Endothelial cell of umbilical vein (primary cell): ENCODE data around the gene NINJ2. TPM values are rescaled to one million over a fixed set of nuclear protein-coding genes. Genes with fewer than 3 reads are reported as not detected.

Experiments used
- BruUV-seq: library from RNA; stranded (reverse); fragments of 400-500 nt; replicated peaks from 2 replicates; lab custom pipeline; 2021; lab: Mats Ljungman, UMichigan
- CTCF ChIA-PET: fragments of 300-600, 350-600 bp; sonication (Branson Sonifier 250); formaldehyde crosslinking; loops from one replicate; lab custom pipeline; 2021; ENCODE audit warnings: antibody characterized with exemption, inconsistent platforms; lab: Charles Lee
- POLR2A ChIA-PET: fragments of 300-600, 350-600 bp; sonication (Branson Sonifier 250); formaldehyde crosslinking; loops from one replicate; lab custom pipeline; 2021; ENCODE audit warnings: antibody characterized with exemption, inconsistent platforms; lab: Charles Lee
- DNase-seq: peaks from one replicate; pipeline ENCODE4 v3.0.0-alpha.2; 2011; ENCODE audit warnings: low read depth, low spot score
- FAIRE-seq: peaks from 2 replicates; lab custom pipeline; 2011; peaks lifted over from hg19 to GRCh38; lab: Jason Lieb, UNC
- H2AFZ ChIP-seq: 2 replicates; pipeline ENCODE4 v1.6.0; 2012; ENCODE audit warnings: low read depth, low read length, control low read depth, inconsistent platforms
- H3K27ac ChIP-seq: 2 replicates; pipeline ENCODE4 v1.5.1; 2011; ENCODE audit warnings: low read depth, mild to moderate bottlenecking, control low read depth, low read length, moderate library complexity; ENCODE audit not compliant: insufficient read depth
- H3K27me3 ChIP-seq, 2 experiments: 2 replicates each; pipeline versions ENCODE4 v1.6.0 to v1.6.1; 2011; ENCODE audit warnings: low read length in 2 of 2, mixed read lengths in 1 of 2; ENCODE audit not compliant: control insufficient read depth in 2 of 2, insufficient read depth in 2 of 2
- H3K36me3 ChIP-seq, 2 experiments: 2 replicates in 1 of 2; 3 replicates in 1 of 2; pipeline ENCODE4 v1.5.1; 2011; ENCODE audit warnings: low read length in 2 of 2, mild to moderate bottlenecking in 1 of 2, moderate library complexity in 1 of 2; ENCODE audit not compliant: control insufficient read depth in 2 of 2, insufficient read depth in 2 of 2; ENCODE audit errors: extremely low read depth in 1 of 2
- H3K4me1 ChIP-seq: 3 replicates; pipeline ENCODE4 v1.5.1; 2011; ENCODE audit warnings: mild to moderate bottlenecking, low read length; ENCODE audit not compliant: control insufficient read depth, insufficient read depth; ENCODE audit errors: extremely low read depth
- H3K4me2 ChIP-seq: 2 replicates; pipeline ENCODE4 v1.6.1; 2011; ENCODE audit warnings: low read length, control low read depth, mixed read lengths; ENCODE audit not compliant: insufficient read depth
- H3K4me3 ChIP-seq, 3 experiments: fragments of 200-600 bp in 1 of 3; sonication (generic), shearing (Covaris generic) in 1 of 3; replicated peaks in 1 of 3; 2 replicates each; pipeline ENCODE4 v1.5.1; 2011 to 2016; ENCODE audit warnings: control low read depth in 3 of 3, low read length in 3 of 3, mild to moderate bottlenecking in 2 of 3, inconsistent platforms in 1 of 3, low read depth in 1 of 3, moderate library complexity in 1 of 3; ENCODE audit not compliant: insufficient read depth in 1 of 3
- H3K79me2 ChIP-seq: 2 replicates; pipeline ENCODE4 v1.6.0; 2012; ENCODE audit warnings: low read length, inconsistent platforms; ENCODE audit not compliant: control insufficient read depth, insufficient read depth
- H3K9ac ChIP-seq: replicated peaks from 2 replicates; pipeline ENCODE3; 2011; ENCODE audit warnings: low read length, control low read depth; ENCODE audit not compliant: insufficient read depth; ENCODE audit errors: extremely low read depth
- H3K9me1 ChIP-seq: replicated peaks from 3 replicates; pipeline ENCODE4 v1.6.0; 2011; ENCODE audit warnings: mild to moderate bottlenecking, low read length; ENCODE audit not compliant: control insufficient read depth, insufficient read depth; ENCODE audit errors: extremely low read depth
- H3K9me3 ChIP-seq: replicated peaks from 2 replicates; pipeline ENCODE4 v1.5.1; 2012; ENCODE audit warnings: low read length, inconsistent platforms; ENCODE audit not compliant: control insufficient read depth, insufficient read depth
- H4K20me1 ChIP-seq: replicated peaks from 2 replicates; pipeline ENCODE3; 2011; ENCODE audit warnings: mild to moderate bottlenecking, low read length; ENCODE audit not compliant: control insufficient read depth, insufficient read depth; ENCODE audit errors: extremely low read depth
- CTCF ChIP-seq, 2 donors: IDR thresholded peaks; 1 replicate in 1 of 2; 2 replicates in 1 of 2; pipeline ENCODE4 v1.5.1; 2011; ENCODE audit warnings: low read length in 2 of 2, mild to moderate bottlenecking in 2 of 2, moderate library complexity in 2 of 2, control low read depth in 1 of 2, inconsistent platforms in 1 of 2, low read depth in 1 of 2; ENCODE audit not compliant: insufficient read depth in 1 of 2; ENCODE audit errors: extremely low read depth in 1 of 2
- JUN ChIP-seq: IDR thresholded peaks from 2 replicates; pipeline ENCODE4 v1.6.1; 2011; ENCODE audit warnings: borderline replicate concordance, low read depth; ENCODE audit not compliant: insufficient read length, insufficient read depth
- MAX ChIP-seq: IDR thresholded peaks from 2 replicates; pipeline ENCODE4 v1.6.1; 2011; ENCODE audit not compliant: insufficient read depth, insufficient read length
- MYC ChIP-seq: IDR thresholded peaks from one replicate; pipeline ENCODE4 v1.6.1; 2011; ENCODE audit warnings: mild to moderate bottlenecking, low read depth, low read length
- POLR2AphosphoS5 ChIP-seq: IDR thresholded peaks from 2 replicates; pipeline ENCODE4 v1.6.1; 2012; ENCODE audit warnings: low read depth, mild to moderate bottlenecking, control low read depth, low read length, moderate library complexity; ENCODE audit not compliant: insufficient read depth
- dilution Hi-C: fragments of 300-500 bp; cut with MboI; formaldehyde crosslinking; loops from one replicate; pipeline ENCODE4 v1.15.0; 2019; ENCODE audit warnings: low sequenced_read_pairs; ENCODE audit not compliant: extremely low pct_ligation_motif_present
- intact Hi-C: fragments of 100-400 bp; cut with micrococcal nuclease; formaldehyde crosslinking; loops from one replicate; pipeline ENCODE4 v1.10.0; 2022
- polyA plus RNA-seq, 4 experiments: library from polyadenylated mRNA; depleted of rRNA in 3 of 4; stranded (reverse) in 3 of 4; unstranded in 1 of 4; fragments of >200 nt; gene quantifications; 2 replicates each; pipeline versions ENCODE4 v1.2.1 to v1.2.3, GENCODE V29; 2011 to 2012; ENCODE audit warnings: missing spikeins in 1 of 4
- total RNA-seq: library from RNA; stranded (reverse); gene quantifications from 2 replicates; pipeline ENCODE4 v1.2.3, GENCODE V29; 2021

NINJ2 gene
- total and polyA plus RNA-seq, 2 donors (not counting 3 experiments of a cell fraction or from before 2014, with no cell fraction given) = 0.75 to 4.4 TPM

GRCh38 chr12:625998-626397, 37.2 kb downstream of the NINJ2 start:
- Histone ChIP-seq H3K4me3 (no peak overlapping the region), H3K4me2 (no peak overlapping the region), H3K9me1 (no peaks in the 10 kb centered on the region), H3K4me1 (peaks cover 8% of the 10 kb centered on the region), H4K20me1 (no peaks in the 10 kb centered on the region), H3K27ac (no peak overlapping the region), H3K9me3 (no peaks in the 10 kb centered on the region), H2AFZ (no peak overlapping the region), H3K9ac (no peak overlapping the region), H3K36me3 (no peaks in the 10 kb centered on the region), H3K27me3 (no peaks in the 10 kb centered on the region), H3K79me2 (no peaks in the 10 kb centered on the region)
- no TSS peak for BruUV-seq
- ChIA-PET CTCF (interaction anchor here (0.8 to 1.4 kb wide), 2 partner anchors 49 to 125 kb away, joined by 3 to 6 read pairs; no protein-coding TSS in a partner anchor), POLR2A (no interaction called here)
- intact Hi-C loops = no loop called here
- no peak for TF ChIP-seq MYC
- TF ChIP-seq JUN = no peak
- no peak for TF ChIP-seq POLR2AphosphoS5
- TF ChIP-seq MAX = no peak
- no peak for TF ChIP-seq CTCF (IDR thresholded peaks at IDR 0.05; ENCODE audit: extremely low read depth in 1 of 2, insufficient read depth in 1 of 2, low read depth in 1 of 2, low read length in 2 of 2)
- dilution Hi-C loops = no loop called here
- FAIRE-seq (no peak), DNase-seq (no peak)
